ENCODE data around the gene SYCP2L.

DNA sequence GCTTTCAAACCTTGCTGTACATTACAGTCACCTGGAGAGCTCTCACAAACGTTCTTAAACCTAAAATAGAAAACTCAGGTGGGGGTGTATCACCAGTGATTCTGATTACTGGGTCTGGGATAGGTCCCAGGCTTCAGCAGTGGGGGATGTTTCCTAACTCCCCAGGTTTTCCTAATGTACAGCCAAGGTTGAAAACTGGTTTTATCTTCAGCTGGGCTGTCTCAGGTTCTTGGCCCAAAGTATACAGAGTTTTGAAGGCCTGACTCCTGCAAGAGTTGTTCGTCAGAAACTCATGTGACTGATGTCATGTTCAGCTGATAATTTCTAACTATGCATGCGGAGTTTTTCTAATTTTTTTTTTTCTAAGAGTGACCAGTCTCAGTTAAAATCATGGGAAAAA, 9.8 kb downstream of the SYCP2L start:
- TF ChIP-seq, protein P1, sequence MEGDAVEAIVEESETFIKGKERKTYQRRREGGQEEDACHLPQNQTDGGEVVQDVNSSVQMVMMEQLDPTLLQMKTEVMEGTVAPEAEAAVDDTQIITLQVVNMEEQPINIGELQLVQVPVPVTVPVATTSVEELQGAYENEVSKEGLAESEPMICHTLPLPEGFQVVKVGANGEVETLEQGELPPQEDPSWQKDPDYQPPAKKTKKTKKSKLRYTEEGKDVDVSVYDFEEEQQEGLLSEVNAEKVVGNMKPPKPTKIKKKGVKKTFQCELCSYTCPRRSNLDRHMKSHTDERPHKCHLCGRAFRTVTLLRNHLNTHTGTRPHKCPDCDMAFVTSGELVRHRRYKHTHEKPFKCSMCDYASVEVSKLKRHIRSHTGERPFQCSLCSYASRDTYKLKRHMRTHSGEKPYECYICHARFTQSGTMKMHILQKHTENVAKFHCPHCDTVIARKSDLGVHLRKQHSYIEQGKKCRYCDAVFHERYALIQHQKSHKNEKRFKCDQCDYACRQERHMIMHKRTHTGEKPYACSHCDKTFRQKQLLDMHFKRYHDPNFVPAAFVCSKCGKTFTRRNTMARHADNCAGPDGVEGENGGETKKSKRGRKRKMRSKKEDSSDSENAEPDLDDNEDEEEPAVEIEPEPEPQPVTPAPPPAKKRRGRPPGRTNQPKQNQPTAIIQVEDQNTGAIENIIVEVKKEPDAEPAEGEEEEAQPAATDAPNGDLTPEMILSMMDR (conservative IDR thresholded peaks at IDR 0.05 in 1 of 2, IDR thresholded peaks at IDR 0.05 in 1 of 2; ENCODE audit: extremely low read depth in 1 of 2, insufficient read depth in 1 of 2, low read depth in 1 of 2, low read length in 2 of 2), result no peak
- no peak for TF ChIP-seq EZH2 (IDR thresholded peaks at IDR 0.05; ENCODE audit: borderline replicate concordance, low read length)

All from mammary epithelial cell (primary cell).